NCI-H128 (cell line): Measurements from ENCODE around the gene LRPPRC.
"Not testable (repeated sequence)": the region's sequence is repeated elsewhere in the genome, so short reads cannot be mapped to it uniquely, and the experiment has no call there.

Experiments
- DNase-seq: peaks from one replicate; lab custom pipeline; 2025; ENCODE audit not compliant: unreplicated experiment; lab: John Stamatoyannopoulos, UW

Gene LRPPRC

GRCh38 chr2:43911136-43911790, 84.5 kb downstream of the LRPPRC start:
- DNase-seq: not testable (repeated sequence)

GRCh38 chr2:43906448-43907109, 89.2 kb downstream of the LRPPRC start:
- DNase-seq: no peak

- no peak for DNase-seq
Measured at GRCh38 chr2:43905871-43906270, 89.9 kb downstream of the LRPPRC start.

GRCh38 chr2:43905371-43905803, 90.4 kb downstream of the LRPPRC start:
- no peak for DNase-seq

GRCh38 chr2:43899589-43899988, 96.2 kb downstream of the LRPPRC start:
- DNase-seq: no peak

- no peak for DNase-seq
Measured at GRCh38 chr2:43898838-43899346, 96.9 kb downstream of the LRPPRC start.

GRCh38 chr2:43898134-43898837, 97.5 kb downstream of the LRPPRC start:
- peak; percentile 68 for DNase-seq

- DNase-seq: no peak
Measured at GRCh38 chr2:43897492-43897891, 98.3 kb downstream of the LRPPRC start.

GRCh38 chr2:43896906-43897305, 98.9 kb downstream of the LRPPRC start:
- no peak for DNase-seq

- DNase-seq: no peak
Measured at GRCh38 chr2:43894743-43895142, 101.0 kb downstream of the LRPPRC start.

GRCh38 chr2:43890855-43891254, 104.9 kb downstream of the LRPPRC start:
- no peak for DNase-seq

GRCh38 chr2:43889416-43889815, 106.4 kb downstream of the LRPPRC start:
- DNase-seq: no peak

- no peak for DNase-seq
Measured at GRCh38 chr2:43887176-43887575, 108.6 kb downstream of the LRPPRC start.

GRCh38 chr2:43885132-43885632, 110.6 kb downstream of the LRPPRC start:
- DNase-seq: no peak

GRCh38 chr2:43884689-43885088, 111.1 kb downstream of the LRPPRC start:
- DNase-seq: no peak

GRCh38 chr2:43882312-43882711, 113.5 kb downstream of the LRPPRC start:
- no peak for DNase-seq

- no peak for DNase-seq
Measured at GRCh38 chr2:43880952-43881351, 114.8 kb downstream of the LRPPRC start.

GRCh38 chr2:43880471-43880870, 115.3 kb downstream of the LRPPRC start:
- no peak for DNase-seq

GRCh38 chr2:43879261-43879660, 116.5 kb downstream of the LRPPRC start:
- DNase-seq: no peak

GRCh38 chr2:43877782-43878464, 117.9 kb downstream of the LRPPRC start:
- peak; percentile 30 for DNase-seq

GRCh38 chr2:43874776-43875451, 120.9 kb downstream of the LRPPRC start:
- DNase-seq: no peak
